SK-N-SH (cell line): Measurements from ENCODE around the gene MPIG6B.

Experiments
- EP300 ChIP-seq, 2 experiments: IDR thresholded peaks; 2 replicates each; pipeline versions ENCODE4 v1.4.0 to v1.6.1; 2012; ENCODE audit warnings: borderline replicate concordance in 1 of 2, low read depth in 1 of 2, low read length in 1 of 2
- FOSL2 ChIP-seq: IDR thresholded peaks from 2 replicates; pipeline ENCODE4 v1.4.0; 2012; ENCODE audit warnings: low read depth, mild to moderate bottlenecking, moderate library complexity, borderline replicate concordance
- FOXJ3 ChIP-seq: sonication (generic); formaldehyde crosslinking; IDR thresholded peaks from 2 replicates; pipeline ENCODE4 v1.5.1; 2020; ENCODE audit warnings: mild to moderate bottlenecking, missing genetic modification reagents
- FOXM1 ChIP-seq: IDR thresholded peaks from 2 replicates; pipeline ENCODE4 v1.4.0; 2012; ENCODE audit warnings: low read depth, mild to moderate bottlenecking
- MXI1 ChIP-seq: IDR thresholded peaks from 2 replicates; pipeline ENCODE4 v1.6.1; 2012; ENCODE audit warnings: mild to moderate bottlenecking, low read depth, low read length, improper control_type of control experiment
- POLR2AphosphoS5 ChIP-seq: IDR thresholded peaks from 2 replicates; pipeline ENCODE4 v1.6.1; 2012; ENCODE audit warnings: low read depth, low read length
- RAD21 ChIP-seq: IDR thresholded peaks from 2 replicates; pipeline ENCODE4 v1.6.1; 2012; ENCODE audit warnings: mild to moderate bottlenecking, low read length
- YY1 ChIP-seq: IDR thresholded peaks from 2 replicates; pipeline ENCODE4 v1.4.0; 2012; ENCODE audit warnings: low read depth, mild to moderate bottlenecking
- TF ChIP-seq, protein P1 (sequence below): fragments of 200-600 bp; sonication (generic); IDR thresholded peaks from 2 replicates; pipeline ENCODE4 v1.6.1; 2017; ENCODE audit warnings: antibody characterized with exemption, mild to moderate bottlenecking, moderate library complexity

DNA sequence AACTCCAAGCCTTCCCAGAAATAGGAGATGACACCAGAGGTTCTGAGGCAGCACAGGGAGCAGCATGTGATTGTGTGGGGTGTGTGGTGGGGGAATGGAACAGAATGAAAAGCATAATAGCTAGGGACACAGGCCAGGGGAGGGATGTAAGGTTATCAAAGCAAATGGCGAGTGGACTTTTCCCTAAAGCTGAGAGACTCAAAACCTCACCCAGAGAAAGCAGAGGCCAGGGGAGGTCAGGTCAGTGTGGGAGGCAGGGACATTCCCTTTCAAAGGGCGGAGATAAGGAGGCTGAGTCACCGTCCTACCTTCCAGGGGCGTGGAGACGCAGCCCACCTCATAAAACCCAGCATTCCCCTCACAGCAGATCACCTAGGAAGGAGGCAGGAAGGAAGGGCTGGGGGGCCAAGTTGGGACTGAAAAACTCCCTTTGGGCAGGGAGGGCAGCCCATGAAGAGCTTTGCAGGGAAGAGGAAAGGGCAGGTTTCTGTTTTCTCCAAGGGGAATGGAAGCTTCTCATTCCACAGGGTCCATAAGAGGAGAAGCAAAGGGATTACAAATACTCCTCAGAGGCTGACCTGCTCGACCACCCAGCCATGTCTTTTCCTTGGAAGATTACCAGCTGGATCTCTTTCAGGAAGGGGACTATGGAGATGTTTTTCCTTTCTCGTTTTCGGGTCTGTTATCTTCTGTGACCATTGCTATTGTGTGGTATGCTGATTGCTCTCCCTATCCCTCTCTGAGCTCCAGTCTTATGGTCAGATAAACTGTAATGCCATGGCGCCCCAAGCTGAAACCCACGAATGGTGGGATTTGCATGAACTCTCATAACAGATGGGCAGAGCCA, 32.7 kb upstream of the MPIG6B start:
- TF ChIP-seq YY1 (no peak), EP300 (IDR thresholded peaks at IDR 0.05; ENCODE audit: borderline replicate concordance in 1 of 2, low read depth in 1 of 2, low read length in 1 of 2) (no peak), POLR2AphosphoS5 (no peak), FOXJ3 (CRISPR knock-in tag) (no peak), FOXM1 (no peak), RAD21 (no peak), MXI1 (no peak), FOSL2 (no peak)
- TF ChIP-seq, protein P1, sequence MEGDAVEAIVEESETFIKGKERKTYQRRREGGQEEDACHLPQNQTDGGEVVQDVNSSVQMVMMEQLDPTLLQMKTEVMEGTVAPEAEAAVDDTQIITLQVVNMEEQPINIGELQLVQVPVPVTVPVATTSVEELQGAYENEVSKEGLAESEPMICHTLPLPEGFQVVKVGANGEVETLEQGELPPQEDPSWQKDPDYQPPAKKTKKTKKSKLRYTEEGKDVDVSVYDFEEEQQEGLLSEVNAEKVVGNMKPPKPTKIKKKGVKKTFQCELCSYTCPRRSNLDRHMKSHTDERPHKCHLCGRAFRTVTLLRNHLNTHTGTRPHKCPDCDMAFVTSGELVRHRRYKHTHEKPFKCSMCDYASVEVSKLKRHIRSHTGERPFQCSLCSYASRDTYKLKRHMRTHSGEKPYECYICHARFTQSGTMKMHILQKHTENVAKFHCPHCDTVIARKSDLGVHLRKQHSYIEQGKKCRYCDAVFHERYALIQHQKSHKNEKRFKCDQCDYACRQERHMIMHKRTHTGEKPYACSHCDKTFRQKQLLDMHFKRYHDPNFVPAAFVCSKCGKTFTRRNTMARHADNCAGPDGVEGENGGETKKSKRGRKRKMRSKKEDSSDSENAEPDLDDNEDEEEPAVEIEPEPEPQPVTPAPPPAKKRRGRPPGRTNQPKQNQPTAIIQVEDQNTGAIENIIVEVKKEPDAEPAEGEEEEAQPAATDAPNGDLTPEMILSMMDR: no peak
